Neuronal stem cell (in vitro differentiated cells): ENCODE results near the gene TMEM175.

Source experiments
- DNase-seq: peaks from one replicate; pipeline ENCODE4 v3.0.0-alpha.2; 2013; ENCODE audit warnings: low spot score
- H2AFZ ChIP-seq: one replicate; pipeline ENCODE4 v1.6.1; 2013; ENCODE audit warnings: mild to moderate bottlenecking, low read length, inconsistent platforms
- H2AK5ac ChIP-seq: 2 replicates; pipeline ENCODE4 v1.6.1; 2013; ENCODE audit warnings: low read depth, mild to moderate bottlenecking, inconsistent platforms, low read length, moderate library complexity, mixed read lengths
- H2BK120ac ChIP-seq: 2 replicates; pipeline ENCODE4 v1.6.1; 2013; ENCODE audit warnings: low read depth, mild to moderate bottlenecking, inconsistent platforms, low read length, moderate library complexity, mixed read lengths
- H2BK12ac ChIP-seq: one replicate; pipeline ENCODE4 v1.6.1; 2013; ENCODE audit warnings: low read length, inconsistent platforms
- H2BK15ac ChIP-seq: 2 replicates; pipeline ENCODE4 v1.6.1; 2013; ENCODE audit warnings: mild to moderate bottlenecking, low read length, inconsistent platforms, mixed read lengths
- H2BK5ac ChIP-seq: one replicate; pipeline ENCODE4 v1.6.1; 2013; ENCODE audit warnings: inconsistent platforms, mild to moderate bottlenecking, low read length, moderate library complexity
- H3K14ac ChIP-seq: one replicate; pipeline ENCODE4 v1.6.1; 2013; ENCODE audit warnings: low read length, inconsistent platforms
- H3K18ac ChIP-seq: 2 replicates; pipeline ENCODE4 v1.6.1; 2013; ENCODE audit warnings: low read length, inconsistent platforms
- H3K23ac ChIP-seq: 2 replicates; pipeline ENCODE4 v1.6.1; 2013; ENCODE audit warnings: low read depth, mild to moderate bottlenecking, mixed read lengths, low read length, inconsistent platforms; ENCODE audit not compliant: poor library complexity
- H3K27ac ChIP-seq: replicated peaks from 3 replicates; pipeline ENCODE4 v1.5.1; 2013; ENCODE audit warnings: low read length, inconsistent platforms
- H3K27me3 ChIP-seq, 3 experiments: 2 replicates each; pipeline ENCODE4 v1.6.1; 2013; ENCODE audit warnings: low read length in 3 of 3, mild to moderate bottlenecking in 2 of 3, inconsistent platforms in 1 of 3, low read depth in 1 of 3, mixed read lengths in 1 of 3, moderate library complexity in 1 of 3; ENCODE audit not compliant: control insufficient read depth in 3 of 3, insufficient read depth in 3 of 3
- H3K36me3 ChIP-seq, 2 donors: replicated peaks in 1 of 2; 2 replicates each; pipeline ENCODE4 v1.6.1; 2013; ENCODE audit warnings: low read length in 2 of 2; ENCODE audit not compliant: control insufficient read depth in 2 of 2, insufficient read depth in 2 of 2
- H3K4ac ChIP-seq: 2 replicates; pipeline ENCODE4 v1.6.1; 2013; ENCODE audit warnings: inconsistent platforms, mild to moderate bottlenecking, low read length, moderate library complexity
- H3K4me1 ChIP-seq, 2 donors: 1 replicate in 1 of 2; 2 replicates in 1 of 2; pipeline ENCODE4 v1.6.1; 2013; ENCODE audit warnings: low read length in 2 of 2, low read depth in 1 of 2; ENCODE audit not compliant: control insufficient read depth in 2 of 2, insufficient read depth in 1 of 2
- H3K4me2 ChIP-seq: one replicate; pipeline ENCODE4 v1.6.1; 2013; ENCODE audit warnings: mild to moderate bottlenecking, low read length, inconsistent platforms; ENCODE audit not compliant: insufficient read depth, poor library complexity, severe bottlenecking
- H3K4me3 ChIP-seq, 2 donors: 2 replicates each; pipeline ENCODE4 v1.5.1; 2013; ENCODE audit warnings: low read length in 2 of 2, mild to moderate bottlenecking in 2 of 2, inconsistent platforms in 1 of 2, moderate library complexity in 1 of 2
- H3K79me1 ChIP-seq: one replicate; pipeline ENCODE4 v1.6.1; 2013; ENCODE audit warnings: low read depth, mild to moderate bottlenecking, inconsistent platforms, low read length, moderate library complexity
- H3K9ac ChIP-seq: one replicate; pipeline ENCODE4 v1.6.1; 2013; ENCODE audit warnings: mild to moderate bottlenecking, low read depth, low read length, inconsistent platforms; ENCODE audit not compliant: poor library complexity
- H3K9me3 ChIP-seq, 2 donors: replicated peaks in 1 of 2; 2 replicates each; pipeline versions ENCODE3 to v1.6.1; 2013; ENCODE audit warnings: low read length in 2 of 2, mild to moderate bottlenecking in 2 of 2, inconsistent platforms in 1 of 2, low read depth in 1 of 2, mixed read lengths in 1 of 2, moderate library complexity in 1 of 2; ENCODE audit not compliant: control insufficient read depth in 2 of 2, insufficient read depth in 1 of 2
- H4K8ac ChIP-seq: one replicate; pipeline ENCODE4 v1.6.1; 2013; ENCODE audit warnings: low read depth, mild to moderate bottlenecking, inconsistent platforms, low read length, moderate library complexity
- H4K91ac ChIP-seq: one replicate; pipeline ENCODE4 v1.6.1; 2013; ENCODE audit warnings: low read length, low read depth, mild to moderate bottlenecking, inconsistent platforms; ENCODE audit not compliant: poor library complexity
- WGBS, 2 donors: extraction: QIAGEN DNeasy Blood & Tissue Kit; methylation state at CpG; one replicate each; pipeline ENCODE4 v1.1.7; 2013; ENCODE audit warnings: missing lambda C conversion rate in 2 of 2, mixed read lengths in 1 of 2; ENCODE audit not compliant: insufficient read length in 2 of 2, insufficient replicate concordance in 1 of 2; ENCODE audit errors: extremely low coverage in 2 of 2; 5-methylcytosine and 5-hydroxymethylcytosine counted together

Gene TMEM175

DNA sequence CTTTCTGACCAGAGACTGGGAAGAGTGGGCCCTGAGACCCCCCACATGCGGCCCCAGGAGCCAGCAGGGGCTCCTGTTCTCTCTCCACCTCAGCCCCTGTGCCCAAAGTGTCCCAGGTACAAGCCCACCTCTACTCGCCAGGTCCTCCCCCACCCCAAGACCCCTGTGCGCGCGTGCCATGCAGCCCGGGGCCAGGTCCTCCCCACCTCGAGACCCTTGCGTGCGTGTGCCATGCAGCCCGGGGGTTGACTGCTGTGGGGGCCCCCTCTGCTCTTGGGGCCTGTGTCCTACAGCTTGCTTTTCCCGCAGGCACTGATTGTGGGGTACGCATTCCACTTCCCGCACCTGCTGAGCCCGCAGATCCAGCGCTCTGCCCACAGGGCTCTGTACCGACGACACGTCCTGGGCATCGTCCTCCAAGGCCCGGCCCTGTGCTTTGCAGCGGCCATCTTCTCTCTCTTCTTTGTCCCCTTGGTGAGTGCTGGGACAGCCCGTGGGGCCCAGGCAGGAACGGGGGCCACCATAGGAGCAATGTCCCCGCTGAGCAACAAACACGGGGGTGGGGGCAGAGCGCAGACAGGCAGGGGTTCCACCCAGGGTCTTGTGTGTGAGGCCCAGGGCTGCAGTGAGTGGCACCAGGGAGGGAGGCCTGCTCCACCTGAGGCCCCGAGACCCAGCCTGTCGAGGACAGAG is 20.8 kb downstream of the TMEM175 start:
- no peak overlapping the region for H4K91ac ChIP-seq
- no peaks in the 10 kb centered on the region for H3K27me3 ChIP-seq
- H2AK5ac ChIP-seq = peak overlapping the region; percentile 28
- peaks cover 2% of the 10 kb centered on the region for H3K79me1 ChIP-seq
- no peak overlapping the region for H3K4me3 ChIP-seq
- no peak overlapping the region for H3K9ac ChIP-seq
- peak overlapping the region; percentile 41 for H2BK12ac ChIP-seq
- no CpG with 5 or more reads among the region's 28 CpGs for WGBS, 2 donors
- H3K4ac ChIP-seq = no peak overlapping the region
- peak overlapping the region; percentile 73 for H3K23ac ChIP-seq
- no peak for DNase-seq
- H2BK120ac ChIP-seq = no peak overlapping the region
- no peak overlapping the region for H3K4me2 ChIP-seq
- H3K14ac ChIP-seq = no peak overlapping the region
- H3K4me1 ChIP-seq = peaks cover 0 to 6% of the 10 kb centered on the region in 2 donors
- peak overlapping the region; percentile 8 for H3K18ac ChIP-seq
- H3K36me3 ChIP-seq = no peaks in the 10 kb centered on the region
- no peak overlapping the region for H2BK15ac ChIP-seq
- no peak overlapping the region for H2BK5ac ChIP-seq
- H3K27ac ChIP-seq = no peak overlapping the region
- no peaks in the 10 kb centered on the region for H3K9me3 ChIP-seq
- H4K8ac ChIP-seq = no peak overlapping the region
- no peak overlapping the region for H2AFZ ChIP-seq

- Histone ChIP-seq H2BK120ac (no peak overlapping the region), H2AK5ac (no peak overlapping the region), H3K14ac (no peak overlapping the region), H4K8ac (no peak overlapping the region), H2BK15ac (no peak overlapping the region), H3K36me3 (no peaks in the 10 kb centered on the region), H3K4me3 (no peak overlapping the region), H3K4ac (no peak overlapping the region), H3K23ac (peak overlapping the region; percentile 73), H3K4me1 (peaks cover 0 to 6% of the 10 kb centered on the region in 2 donors), H4K91ac (no peak overlapping the region), H3K79me1 (peaks cover 2% of the 10 kb centered on the region), H2AFZ (no peak overlapping the region), H3K18ac (no peak overlapping the region), H2BK5ac (no peak overlapping the region), H3K9ac (no peak overlapping the region), H2BK12ac (no peak overlapping the region), H3K27ac (no peak overlapping the region), H3K9me3 (no peaks in the 10 kb centered on the region), H3K4me2 (no peak overlapping the region), H3K27me3 (no peaks in the 10 kb centered on the region)
- WGBS, 2 donors = no CpG with 5 or more reads among the region's 13 CpGs
- DNase-seq = no peak
These were observed 21.3 kb downstream of the TMEM175 start for GRCh38 chr4:953574-953915.

GRCh38 chr4:954211-955020 is 22.2 kb downstream of the TMEM175 start:
- H2BK12ac ChIP-seq = no peak overlapping the region
- no CpG with 5 or more reads among the region's 17 CpGs for WGBS, 2 donors
- no peak overlapping the region for H3K4me3 ChIP-seq
- DNase-seq = no peak
- no peak overlapping the region for H2BK15ac ChIP-seq
- peaks cover 2% of the 10 kb centered on the region for H3K79me1 ChIP-seq
- H3K18ac ChIP-seq = no peak overlapping the region
- H3K27ac ChIP-seq = no peak overlapping the region
- H2BK5ac ChIP-seq = no peak overlapping the region
- H3K4me1 ChIP-seq = peaks cover 0 to 6% of the 10 kb centered on the region in 2 donors
- no peak overlapping the region for H3K14ac ChIP-seq
- H3K27me3 ChIP-seq = no peaks in the 10 kb centered on the region
- no peak overlapping the region for H2AK5ac ChIP-seq
- no peaks in the 10 kb centered on the region for H3K9me3 ChIP-seq
- H3K9ac ChIP-seq = no peak overlapping the region
- no peak overlapping the region for H4K8ac ChIP-seq
- H4K91ac ChIP-seq = no peak overlapping the region
- H3K23ac ChIP-seq = no peak overlapping the region
- no peak overlapping the region for H3K4me2 ChIP-seq
- H3K4ac ChIP-seq = no peak overlapping the region
- H3K36me3 ChIP-seq = no peaks in the 10 kb centered on the region
- no peak overlapping the region for H2AFZ ChIP-seq
- H2BK120ac ChIP-seq = no peak overlapping the region

GRCh38 chr4:955161-955921 is 23.1 kb downstream of the TMEM175 start:
- no CpG with 5 or more reads among the region's 33 CpGs for WGBS, 2 donors
- Histone ChIP-seq H3K36me3 (no peaks in the 10 kb centered on the region), H3K4me2 (no peak overlapping the region), H3K9me3 (no peaks in the 10 kb centered on the region), H3K27ac (no peak overlapping the region), H3K79me1 (peaks cover 2% of the 10 kb centered on the region), H2AK5ac (peak overlapping the region; percentile 61), H3K27me3 (no peaks in the 10 kb centered on the region), H2BK12ac (no peak overlapping the region), H2BK120ac (no peak overlapping the region), H3K14ac (peak overlapping the region; percentile 56), H2BK15ac (no peak overlapping the region), H4K8ac (no peak overlapping the region), H2BK5ac (no peak overlapping the region), H2AFZ (no peak overlapping the region), H3K4ac (no peak overlapping the region), H3K9ac (peak overlapping the region; percentile 44), H3K18ac (peak overlapping the region; percentile 17), H4K91ac (no peak overlapping the region), H3K4me1 (peaks cover 0 to 6% of the 10 kb centered on the region in 2 donors), H3K23ac (peak overlapping the region; percentile 55), H3K4me3 (no peak overlapping the region)
- DNase-seq = no peak
